ENCODE results near the gene FAM107B.

- no peak for TF ChIP-seq CTCF (IDR thresholded peaks at IDR 0.05; ENCODE audit: poor library complexity)
- TF ChIP-seq EZH2phosphoT487 (IDR thresholded peaks at IDR 0.05; ENCODE audit: low read depth, severe bottlenecking, unreplicated experiment), result no peak
Measured at GRCh38 chr10:14616955-14617730, 157.6 kb downstream of the FAM107B start.

Data from hepatocyte (in vitro differentiated cells).